GM12873 (cell line): ENCODE results near the gene FGR.

Experiments
- TF ChIP-seq, protein P1 (sequence below): IDR thresholded peaks from 2 replicates; pipeline ENCODE4 v1.5.1; 2012; ENCODE audit warnings: low read depth, mild to moderate bottlenecking, moderate library complexity, low read length, control low read depth; ENCODE audit not compliant: insufficient read depth; ENCODE audit errors: missing control alignments

FGR gene

GRCh38 chr1:27583479-27583878 lies 51.5 kb downstream of the FGR start:
- TF ChIP-seq, protein P1, sequence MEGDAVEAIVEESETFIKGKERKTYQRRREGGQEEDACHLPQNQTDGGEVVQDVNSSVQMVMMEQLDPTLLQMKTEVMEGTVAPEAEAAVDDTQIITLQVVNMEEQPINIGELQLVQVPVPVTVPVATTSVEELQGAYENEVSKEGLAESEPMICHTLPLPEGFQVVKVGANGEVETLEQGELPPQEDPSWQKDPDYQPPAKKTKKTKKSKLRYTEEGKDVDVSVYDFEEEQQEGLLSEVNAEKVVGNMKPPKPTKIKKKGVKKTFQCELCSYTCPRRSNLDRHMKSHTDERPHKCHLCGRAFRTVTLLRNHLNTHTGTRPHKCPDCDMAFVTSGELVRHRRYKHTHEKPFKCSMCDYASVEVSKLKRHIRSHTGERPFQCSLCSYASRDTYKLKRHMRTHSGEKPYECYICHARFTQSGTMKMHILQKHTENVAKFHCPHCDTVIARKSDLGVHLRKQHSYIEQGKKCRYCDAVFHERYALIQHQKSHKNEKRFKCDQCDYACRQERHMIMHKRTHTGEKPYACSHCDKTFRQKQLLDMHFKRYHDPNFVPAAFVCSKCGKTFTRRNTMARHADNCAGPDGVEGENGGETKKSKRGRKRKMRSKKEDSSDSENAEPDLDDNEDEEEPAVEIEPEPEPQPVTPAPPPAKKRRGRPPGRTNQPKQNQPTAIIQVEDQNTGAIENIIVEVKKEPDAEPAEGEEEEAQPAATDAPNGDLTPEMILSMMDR, result no peak

- TF ChIP-seq, protein P1, result no peak
These were observed 53.2 kb downstream of the FGR start for GRCh38 chr1:27581823-27582243.

GRCh38 chr1:27577504-27578188 lies 57.3 kb downstream of the FGR start:
- TF ChIP-seq, protein P1, result no peak

GRCh38 chr1:27576806-27577227 lies 58.2 kb downstream of the FGR start:
- TF ChIP-seq, protein P1, result no peak

GRCh38 chr1:27575840-27576331 lies 59.1 kb downstream of the FGR start:
- TF ChIP-seq, protein P1, result no peak

DNA sequence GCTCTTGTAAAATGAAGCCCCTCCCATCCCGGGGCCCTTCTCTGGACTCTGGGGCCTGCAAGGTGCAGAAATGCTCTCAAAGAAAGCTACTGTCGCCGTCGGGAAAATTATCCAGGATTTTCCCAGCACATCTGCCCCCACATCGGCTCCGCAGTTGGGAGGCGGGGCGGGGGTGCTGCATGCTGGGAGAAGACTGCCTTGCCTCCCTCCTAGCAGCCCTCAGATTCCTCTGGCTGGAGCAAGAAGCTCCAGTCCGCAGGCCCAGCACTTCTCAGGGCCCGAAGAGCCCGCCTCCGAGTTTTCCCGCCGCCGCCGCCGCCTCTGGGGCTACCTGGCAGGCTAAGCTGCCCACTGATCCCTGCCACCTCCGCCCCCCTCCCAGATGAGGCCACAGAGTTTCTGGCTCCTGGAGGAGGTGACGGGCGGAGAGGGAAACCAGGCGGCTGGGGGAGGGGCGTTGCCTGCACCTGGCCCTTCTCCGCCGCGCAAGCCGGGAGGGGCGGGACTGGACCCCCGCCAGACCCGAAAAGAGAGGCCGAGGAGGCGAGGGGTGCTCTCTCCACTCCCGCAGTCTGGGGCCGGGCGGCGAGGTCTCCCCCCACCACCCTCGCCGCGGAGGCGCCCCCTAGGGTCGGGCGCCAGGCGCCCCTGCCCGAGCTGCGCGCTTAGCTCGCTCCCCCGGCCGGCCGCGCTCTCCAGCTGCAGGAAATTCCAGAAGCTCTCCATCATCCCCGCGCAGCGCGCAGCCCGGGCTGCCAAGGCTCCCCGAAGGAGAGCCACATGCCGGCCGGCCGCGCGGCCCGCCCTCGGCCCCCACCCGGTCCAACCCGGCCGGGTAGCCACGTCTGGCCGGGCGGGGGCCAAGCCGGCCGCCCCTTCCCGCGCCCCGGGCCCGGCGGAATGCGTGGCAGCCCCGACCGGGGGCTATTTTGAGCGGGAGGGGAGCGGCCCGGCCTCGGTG lies 59.8 kb downstream of the FGR start:
- TF ChIP-seq, protein P1, result peak; percentile 15
